HG03280 (cell line): ENCODE measurements around the gene HSPA12A.

ENCODE experiments used
- ATAC-seq: cut with Tn5 transposase; IDR thresholded peaks from one replicate; pipeline ENCODE4 v1.9.1; 2021; ENCODE audit warnings: mild to moderate bottlenecking, moderate library complexity; ENCODE audit not compliant: unreplicated experiment

The HSPA12A gene

DNA sequence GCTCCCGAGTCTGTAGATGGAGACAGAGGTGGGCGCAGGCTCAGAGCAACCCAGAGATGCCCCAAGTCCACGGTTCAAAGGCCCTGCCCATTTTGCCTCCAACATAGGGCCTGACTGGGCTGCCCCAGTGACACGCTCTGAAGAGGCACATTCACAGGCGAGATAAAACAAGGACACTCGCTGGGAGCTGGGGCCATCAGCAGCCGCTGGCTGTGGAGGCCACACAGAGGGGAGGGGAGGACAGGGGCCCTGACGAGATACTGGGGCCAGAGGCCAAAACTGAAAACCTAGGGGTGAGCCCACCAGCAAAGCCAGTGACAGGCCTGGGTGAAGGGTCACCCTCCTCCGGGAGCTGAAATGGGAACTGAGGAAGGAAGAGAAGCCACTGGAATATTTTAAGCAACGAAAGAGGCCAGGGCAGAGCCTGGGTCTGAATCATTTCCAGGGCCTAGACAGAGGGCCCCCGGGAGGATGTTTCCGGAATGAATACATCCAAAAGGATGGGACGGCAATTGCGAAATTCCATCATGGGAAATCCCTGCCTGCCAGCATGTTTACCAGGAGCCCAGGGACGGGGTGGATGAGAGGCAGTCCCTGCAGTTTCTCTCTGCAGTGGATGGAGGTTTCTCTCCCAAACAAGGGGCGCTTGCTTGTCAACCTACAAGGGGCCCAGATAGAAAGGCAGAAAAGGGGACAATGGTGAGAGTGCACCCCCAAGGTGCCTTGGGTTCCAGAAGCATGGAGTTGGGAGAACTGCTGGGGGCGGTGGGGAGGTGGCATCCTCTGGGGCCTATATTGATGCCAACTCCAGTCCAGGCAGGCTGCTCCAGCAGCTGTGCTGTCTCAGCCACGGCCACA is 29.0 kb upstream of the HSPA12A start:
- ATAC-seq, result no peak

DNA sequence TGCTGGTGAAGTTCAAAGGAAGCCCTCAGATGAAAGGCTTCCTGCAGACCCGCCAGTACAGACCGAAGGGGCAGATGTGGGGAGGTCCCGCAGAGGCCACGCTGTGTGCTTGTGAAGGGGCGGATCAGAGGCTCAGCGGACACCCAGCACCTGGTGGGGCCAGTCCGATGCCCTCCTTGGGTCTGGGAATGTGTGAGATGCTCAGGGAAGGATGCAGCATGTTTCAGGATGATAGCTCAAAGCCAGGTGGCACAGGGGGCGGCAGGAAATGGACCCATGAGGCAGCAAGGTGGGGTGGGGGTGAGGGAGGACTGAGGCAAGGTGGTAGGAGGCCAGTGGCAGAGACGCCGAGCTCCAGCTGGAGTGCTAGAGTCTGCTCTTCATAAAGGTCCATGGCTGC is 27.9 kb upstream of the HSPA12A start:
- no peak for ATAC-seq

DNA sequence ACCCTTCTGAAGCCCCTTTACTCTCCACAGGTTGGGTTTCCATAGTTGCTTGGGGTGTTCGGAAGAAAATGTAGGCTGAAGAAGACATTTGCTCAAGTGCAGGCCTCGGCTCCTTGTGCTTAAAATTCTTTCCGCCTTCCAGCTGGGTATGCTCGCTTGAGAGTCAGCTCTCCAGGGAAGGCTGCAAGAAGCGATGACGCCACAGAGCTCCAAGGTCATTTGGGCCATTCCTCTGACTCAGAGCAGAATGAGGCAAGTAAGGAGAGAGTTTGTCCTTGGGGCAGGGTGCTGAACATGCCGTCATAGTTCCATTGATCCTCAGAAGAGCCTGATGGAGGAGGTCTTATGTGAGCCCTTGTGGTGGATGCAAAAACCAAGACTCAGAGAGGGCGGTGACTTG is 27.4 kb upstream of the HSPA12A start:
- ATAC-seq, result no peak

DNA sequence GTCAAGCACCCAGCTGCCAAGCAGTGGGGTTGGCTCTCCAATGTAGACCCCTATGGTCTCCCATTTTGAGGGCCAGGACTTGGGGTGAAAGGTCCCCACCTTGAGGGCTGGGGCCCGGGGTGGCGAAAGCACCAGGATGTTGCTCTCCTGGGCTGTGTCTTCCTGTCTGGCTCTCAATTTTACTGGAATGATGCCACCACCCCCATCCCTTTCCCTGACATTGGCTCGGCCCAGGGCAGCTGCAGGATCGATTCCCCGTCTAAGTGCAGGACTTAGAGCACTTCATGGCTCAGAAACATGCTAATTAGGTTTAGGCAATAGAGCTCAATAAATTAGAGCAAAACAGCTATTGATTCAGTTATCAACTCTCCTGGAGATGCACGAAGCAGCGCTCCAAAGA is 27.0 kb upstream of the HSPA12A start:
- no peak for ATAC-seq

DNA sequence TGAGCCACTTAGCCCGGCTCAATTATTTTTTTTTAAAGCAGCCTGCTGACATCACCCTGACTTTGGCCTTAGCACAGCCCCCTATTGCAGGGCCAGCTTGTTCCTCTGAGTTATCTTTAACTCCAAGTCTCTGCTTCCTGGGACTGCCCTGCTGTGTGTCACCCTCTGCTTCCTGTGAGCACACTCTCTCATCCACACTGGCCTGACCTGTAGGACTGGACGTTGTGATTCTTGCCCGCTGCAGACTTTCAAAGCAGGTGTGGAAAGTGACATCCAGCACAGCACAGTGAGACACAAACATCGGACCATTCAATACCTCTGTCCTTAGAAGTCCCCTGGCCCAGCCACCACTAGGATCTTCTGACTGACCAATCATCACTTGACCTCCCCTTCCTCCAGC is 26.4 kb upstream of the HSPA12A start:
- ATAC-seq, result no peak

DNA sequence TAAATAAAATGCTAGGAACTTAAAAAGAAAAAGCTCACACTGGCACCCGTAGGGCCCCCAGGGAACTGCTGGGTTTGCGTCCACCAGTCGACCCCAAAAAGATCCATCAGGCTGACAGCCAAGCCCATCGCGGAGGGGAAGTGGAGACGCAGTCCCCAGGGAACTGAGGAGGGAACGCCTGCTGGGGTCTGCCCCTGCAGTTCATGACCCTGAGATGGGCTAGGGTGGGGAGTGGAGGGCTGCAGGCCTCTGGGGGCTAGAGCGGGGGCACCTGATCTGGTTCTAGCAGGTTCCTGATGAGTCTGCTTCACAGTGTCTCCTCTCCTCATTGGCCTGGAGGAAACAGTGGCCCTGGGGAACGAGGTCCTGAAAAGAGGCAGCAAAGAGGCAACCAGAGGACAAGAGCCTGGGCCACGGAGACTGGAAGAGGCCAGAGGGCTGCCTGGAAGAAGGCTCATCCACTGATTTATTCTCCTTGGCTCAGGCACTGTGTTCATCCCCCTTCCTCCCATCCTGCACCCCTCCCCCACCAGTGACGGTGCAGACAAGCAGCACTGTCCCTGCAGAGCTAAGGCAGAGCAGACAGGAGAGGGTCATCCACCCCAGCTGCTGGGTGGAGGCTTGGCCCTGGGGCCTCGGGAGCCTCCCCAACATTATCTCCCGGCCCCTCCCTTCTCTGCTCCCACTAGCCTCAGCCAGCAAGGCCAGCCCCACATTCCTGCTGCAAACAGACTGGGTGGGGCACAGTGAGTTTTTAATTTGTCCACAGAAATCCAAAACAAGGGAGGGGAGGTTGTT is 24.7 kb upstream of the HSPA12A start:
- ATAC-seq, result no peak

DNA sequence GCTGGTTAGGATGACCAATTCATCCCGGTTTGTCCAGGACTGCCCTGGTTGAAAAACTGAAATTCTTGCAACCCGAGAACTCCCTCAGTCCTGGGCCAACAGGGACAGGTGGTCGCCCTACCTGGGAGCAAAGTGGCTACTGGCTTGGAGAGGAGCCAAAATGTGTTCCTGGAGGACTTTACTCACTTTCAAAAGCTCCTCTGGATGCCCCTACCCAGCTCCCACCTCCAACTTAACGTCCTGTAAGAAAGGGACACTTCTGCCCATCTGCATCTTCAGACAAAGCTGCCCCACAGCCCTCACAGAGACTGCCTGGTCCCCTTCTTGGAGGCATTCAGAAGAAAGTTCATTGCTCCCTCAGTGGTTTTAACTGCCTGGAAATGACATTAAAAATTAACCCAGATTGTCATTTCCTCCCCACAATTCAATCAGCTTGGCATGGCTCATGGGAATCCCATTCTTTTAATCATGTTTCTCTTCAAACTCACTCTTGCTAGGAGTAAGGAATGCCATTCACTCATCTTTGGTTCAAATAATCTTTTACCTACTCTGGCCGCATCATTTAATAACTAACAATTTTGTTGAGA is 24.0 kb upstream of the HSPA12A start:
- ATAC-seq, result no peak

DNA sequence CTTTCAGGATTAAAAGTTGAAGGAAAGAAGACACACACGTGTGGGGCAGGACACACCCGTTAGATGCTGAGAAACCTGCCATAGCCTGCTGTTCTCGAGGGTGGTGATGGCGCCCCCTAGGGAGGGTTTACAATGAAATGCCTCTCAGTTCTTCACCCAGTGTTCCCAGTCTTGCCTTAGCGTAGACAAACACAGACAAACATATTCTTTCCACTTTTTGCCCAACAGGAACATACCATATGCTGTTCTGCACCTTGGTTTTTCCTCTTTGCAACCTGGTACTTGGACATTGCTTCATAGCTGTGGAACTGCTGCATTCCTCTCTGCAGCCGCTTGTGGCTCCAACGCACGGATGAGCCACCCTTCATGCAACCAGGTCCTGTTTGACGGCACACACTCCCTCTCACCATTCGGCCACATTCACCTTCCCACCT is 23.3 kb upstream of the HSPA12A start:
- ATAC-seq, result no peak

DNA sequence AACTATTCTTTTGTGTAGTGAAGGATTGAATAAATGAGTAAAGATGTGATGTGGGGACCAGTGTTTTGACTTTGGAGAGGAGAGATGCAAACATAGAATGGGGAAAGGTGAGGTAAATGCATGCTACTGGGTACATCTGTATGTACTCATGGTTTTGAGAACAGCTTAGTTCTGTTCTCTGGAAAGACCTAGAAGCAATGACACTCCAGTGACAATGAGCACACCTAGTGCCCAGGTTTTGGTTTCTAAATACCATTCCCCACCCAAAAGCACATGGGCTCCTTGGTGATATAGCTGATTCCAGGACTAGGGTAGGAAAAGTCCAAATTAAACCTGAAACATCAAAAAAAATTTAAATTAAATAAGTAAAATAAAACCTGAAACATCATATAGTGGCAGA is 22.6 kb upstream of the HSPA12A start:
- ATAC-seq, result no peak

DNA sequence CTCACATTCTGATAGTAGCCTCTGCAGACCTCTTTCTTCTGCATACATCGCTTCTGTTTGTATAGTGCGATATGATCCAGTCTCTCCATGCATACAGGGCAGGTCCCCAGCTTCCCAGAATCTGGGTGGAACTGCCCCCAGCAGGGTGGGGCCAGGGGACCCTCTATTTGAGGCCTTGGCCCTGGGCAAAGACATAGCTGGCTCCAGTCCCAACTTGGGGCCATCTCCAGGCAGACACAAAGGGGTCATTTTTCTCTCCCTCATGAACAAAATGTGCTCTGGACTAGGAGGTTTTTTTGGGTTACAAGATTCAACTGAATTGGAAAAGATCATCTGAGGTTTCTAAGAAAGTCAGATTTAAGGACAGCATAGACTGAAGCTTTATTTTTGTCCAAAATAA is 21.1 kb upstream of the HSPA12A start:
- no peak for ATAC-seq

DNA sequence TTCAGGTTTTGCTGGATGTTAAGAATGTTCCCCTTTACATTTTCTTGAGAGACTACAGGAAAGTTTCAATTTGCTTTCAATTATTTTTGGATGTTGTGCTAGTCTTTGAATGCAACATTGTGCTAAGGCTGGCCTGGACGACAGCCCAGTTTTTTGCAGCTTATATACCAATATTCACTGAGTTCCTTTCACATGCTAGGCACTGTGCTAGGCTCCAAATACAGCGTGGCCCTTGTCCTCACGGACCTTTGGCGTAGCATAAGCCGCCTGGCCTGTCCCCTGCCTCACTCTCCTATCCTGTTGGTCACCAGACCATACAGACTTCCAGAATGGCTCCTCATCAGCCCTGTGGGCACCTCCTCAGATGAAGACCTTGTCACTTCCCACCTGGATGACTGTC is 19.5 kb upstream of the HSPA12A start:
- ATAC-seq, result no peak

DNA sequence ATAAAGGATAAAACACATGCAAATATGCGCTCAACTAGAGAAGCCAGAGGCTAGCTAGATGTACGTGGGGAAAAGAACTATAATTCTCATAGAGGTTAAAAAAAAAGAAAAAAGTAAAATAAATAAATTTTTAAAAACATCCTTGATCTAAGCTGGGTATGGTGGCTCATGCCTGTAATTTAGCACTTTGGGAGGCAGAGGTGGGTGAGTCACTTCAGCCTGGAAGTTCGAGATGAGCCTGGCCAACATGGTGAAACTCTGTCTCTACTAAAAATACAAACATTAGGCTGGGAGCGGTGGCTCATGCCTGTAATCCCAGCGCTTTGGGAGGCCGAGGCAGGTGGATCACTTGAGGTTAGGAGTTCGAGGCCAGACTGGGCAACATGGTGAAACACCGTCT is 18.6 kb upstream of the HSPA12A start:
- ATAC-seq, result no peak

DNA sequence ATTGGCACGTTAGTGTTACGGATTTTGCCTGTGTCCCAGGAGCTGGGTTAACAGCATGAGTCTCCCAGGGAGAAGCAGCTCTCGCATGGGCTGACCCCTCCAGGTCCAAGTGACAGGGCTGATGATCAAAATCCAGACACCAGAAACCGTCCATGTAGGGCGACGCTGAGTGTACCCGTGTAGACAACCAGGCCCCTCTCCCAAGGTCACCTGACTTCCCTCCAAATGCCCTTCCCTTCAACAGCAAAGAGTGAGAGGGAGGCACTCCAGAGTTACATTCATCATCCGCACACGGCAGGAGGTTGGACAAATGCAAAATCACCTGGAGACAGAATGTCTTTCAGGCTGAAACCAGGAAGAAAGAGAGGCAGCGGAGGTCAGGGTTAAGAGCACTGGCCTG is 14.9 kb upstream of the HSPA12A start:
- no peak for ATAC-seq

DNA sequence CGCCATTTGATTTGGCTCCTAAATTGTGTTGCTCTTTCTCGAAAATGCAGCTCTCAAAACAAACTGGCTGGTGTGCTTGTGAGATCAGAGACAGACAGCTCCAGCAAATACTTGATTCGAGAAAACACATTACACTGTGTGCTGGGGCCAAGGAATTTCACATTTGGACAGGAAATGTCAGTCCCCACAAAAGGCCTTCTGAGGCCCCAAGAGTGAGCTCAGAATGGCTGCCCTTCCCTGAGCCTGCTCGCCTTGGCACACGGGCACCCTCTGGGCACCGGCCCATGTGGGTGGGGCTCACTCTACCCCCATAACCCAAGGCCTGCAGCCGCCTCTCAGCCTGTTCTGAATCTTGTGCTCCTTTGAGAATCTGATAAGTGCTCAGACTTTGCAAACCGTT is 13.9 kb upstream of the HSPA12A start:
- no peak for ATAC-seq

DNA sequence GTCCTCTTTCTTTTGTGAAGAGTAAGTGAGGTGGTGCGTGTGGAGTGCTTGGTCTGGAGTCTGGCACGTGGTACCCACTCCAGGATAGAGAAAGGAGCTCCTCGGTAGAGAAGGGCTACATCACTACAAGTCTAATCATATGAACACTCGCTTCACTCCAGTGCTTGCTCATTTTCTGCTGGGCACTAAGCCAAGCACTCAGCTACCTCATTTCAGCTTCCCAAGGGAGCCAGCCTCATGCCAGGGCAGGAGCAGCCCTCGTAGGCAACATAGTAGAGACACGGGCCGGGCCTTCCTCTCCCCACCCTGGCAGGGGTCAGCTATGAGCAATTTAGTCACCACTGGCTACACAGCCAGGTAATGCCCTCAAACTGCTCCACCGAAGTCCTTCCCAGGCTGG is 11.4 kb upstream of the HSPA12A start:
- no peak for ATAC-seq

DNA sequence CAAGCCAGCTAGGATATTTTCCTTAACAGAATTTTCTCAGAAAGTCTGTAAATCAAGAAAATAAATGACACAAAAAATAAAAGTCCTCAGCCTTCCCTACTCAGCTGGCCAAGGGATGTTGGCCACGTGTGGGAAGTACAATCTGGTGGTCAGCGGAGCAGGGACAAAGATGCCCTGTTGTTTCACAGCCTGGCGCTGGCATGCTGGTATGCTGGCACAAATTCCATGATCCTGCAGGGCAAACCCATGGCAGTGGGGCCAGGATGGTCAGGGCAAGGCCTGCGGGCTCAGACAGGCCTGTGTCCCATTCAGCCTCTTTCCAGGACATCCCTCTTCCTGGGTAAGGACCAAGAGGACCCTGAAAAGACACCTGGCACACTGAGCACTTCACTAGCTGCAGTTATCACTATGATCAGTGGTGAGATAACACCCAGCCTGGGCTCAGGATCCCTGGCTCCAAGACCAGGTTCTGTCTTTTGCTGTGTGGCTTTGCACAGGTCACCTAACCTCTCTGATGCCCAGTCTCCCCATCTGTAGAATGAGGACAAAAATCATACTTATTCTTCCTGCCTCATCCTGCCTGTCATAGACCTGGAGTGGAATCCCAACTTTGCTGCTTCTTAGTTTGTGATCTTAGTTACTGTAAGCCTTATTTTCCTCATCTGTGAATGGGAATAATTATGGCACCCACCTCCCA is 10.8 kb upstream of the HSPA12A start:
- no peak for ATAC-seq

DNA sequence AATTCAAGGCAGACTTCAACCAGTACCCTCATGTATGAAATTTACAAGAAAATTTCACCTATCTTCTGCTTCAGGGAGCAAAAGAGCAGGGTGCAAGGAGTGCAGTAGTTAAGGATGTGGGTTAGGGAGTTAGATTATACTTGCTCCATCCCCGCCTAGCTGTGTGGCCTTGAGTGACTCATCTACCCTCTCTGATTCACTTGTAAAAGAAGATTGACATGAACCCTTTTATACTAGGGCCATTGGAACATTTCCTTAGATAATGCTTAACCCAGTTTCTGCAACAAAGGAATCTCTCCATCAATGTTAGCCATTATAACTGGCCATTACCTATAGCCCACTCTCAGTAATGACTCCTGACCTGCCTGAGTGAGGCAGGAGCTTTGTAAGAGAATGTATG is 10.2 kb upstream of the HSPA12A start:
- no peak for ATAC-seq

DNA sequence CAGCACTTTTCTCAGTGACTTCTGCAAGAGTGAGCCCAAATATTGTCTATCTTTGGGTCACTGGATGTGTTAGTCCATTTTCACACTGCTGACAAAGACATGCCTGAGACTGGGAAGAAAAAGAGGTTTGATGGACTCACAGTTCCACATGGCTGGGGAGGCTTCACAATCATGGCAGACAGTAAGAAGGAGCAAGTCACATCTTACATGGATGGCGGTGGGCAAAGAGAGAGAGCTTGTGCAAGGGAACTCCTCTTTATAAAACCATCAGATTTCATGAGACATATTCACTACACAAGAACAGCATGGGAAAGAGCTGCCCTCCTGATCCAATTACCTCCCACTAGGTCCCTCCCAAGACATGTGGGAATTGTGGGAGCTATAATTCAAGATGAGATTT is 6.1 kb upstream of the HSPA12A start:
- ATAC-seq, result no peak

DNA sequence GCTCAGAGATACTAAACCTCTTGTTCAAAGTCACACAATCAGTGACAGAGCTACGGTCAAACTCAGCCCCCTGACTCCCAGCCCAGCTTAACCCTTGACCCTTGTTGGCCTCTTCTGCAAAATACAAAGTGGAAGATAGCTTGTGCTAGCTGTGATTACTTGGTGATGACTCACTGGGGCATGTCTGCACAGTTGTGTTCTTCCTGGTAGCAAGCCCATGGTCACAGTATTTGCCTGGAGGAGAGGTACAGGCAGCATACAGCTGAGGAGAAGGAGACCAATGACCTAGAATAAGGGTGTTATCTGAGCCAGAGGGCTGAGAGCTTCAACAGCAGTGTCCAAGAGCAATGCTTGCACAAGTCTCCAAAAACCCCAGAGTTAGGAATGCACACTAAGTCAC is 5.7 kb upstream of the HSPA12A start:
- ATAC-seq, result no peak

DNA sequence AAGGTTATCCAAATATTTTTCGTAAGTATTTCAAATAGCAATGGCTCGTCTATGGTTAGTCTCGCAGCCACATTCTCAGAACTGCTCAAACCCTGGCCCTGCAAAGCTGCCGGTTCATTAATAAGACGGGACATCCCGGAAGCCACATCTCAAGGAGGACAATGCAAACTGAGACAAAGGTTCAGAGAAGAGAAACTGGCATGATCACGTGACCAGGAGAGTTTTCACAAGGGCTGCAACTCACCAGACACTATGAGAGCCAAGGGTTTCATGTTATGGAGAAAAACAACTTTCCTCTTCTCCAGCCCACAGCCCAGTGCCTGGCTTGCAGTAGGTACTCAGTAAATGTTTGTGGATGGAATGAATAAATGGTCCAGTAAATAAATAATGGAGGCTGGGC is 5.0 kb upstream of the HSPA12A start:
- no peak for ATAC-seq

DNA sequence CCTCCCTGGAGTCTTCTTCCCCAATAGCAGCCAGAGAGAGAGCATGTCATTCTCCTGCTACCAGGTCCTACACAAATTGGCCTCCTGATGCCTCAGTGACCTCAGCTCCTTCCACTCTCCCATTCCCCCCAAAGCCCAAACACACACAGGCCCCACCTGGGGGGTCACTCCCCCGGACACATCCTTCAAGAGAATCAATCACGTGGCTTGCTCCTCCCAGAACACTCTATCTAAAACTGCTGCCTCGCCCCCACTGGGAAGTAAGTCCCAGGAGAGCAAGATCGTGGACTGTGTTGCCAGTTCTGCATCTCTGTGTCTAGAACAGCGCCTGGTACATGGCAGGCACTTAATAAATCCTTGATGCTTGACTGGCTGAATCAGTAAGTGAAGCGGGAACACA is 2.5 kb upstream of the HSPA12A start:
- no peak for ATAC-seq
